Hematopoietic multipotent progenitor cell (in vitro differentiated cells): ENCODE results near the gene LRBA. TPM values are rescaled to one million over a fixed set of nuclear protein-coding genes. Genes with fewer than 3 reads are reported as not detected.

Experiments used
- DNase-seq, 3 donors: peaks; one replicate each; pipeline ENCODE4 v3.0.0-alpha.2; 2011 to 2015; ENCODE audit warnings: low read depth in 2 of 3, low spot score in 2 of 3
- total RNA-seq: library from RNA; depleted of rRNA; stranded (reverse); fragments of >200 nt; gene quantifications from one replicate; pipeline ENCODE4 v1.2.3, GENCODE V29; 2012

LRBA gene
- total RNA-seq, 1 donor = 219 TPM

DNA sequence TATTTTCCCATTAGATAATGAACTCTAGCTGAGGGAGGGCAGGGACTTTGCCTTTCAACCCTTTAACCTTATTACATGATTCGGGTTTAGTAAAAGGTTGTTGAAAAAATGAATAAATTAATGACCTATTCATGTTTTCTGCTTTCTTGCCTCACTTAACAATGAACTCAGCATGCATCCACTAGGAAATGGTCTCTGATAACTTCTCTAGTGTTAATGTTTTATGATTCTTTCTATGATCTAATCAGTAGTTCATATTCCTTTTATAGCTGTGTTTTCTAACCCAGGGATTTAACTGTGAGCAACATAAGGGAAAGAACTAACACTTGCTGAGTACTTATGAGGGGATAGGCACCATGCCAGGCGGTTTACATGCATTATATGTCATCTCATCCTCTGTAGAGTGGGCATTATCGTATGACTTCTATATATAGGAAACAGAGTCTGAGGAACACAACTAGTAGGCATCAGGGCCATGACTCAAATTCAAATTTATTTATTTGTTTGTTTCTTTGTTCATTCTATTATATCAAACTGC is 669.8 kb downstream of the LRBA start:
- no peak for DNase-seq

DNA sequence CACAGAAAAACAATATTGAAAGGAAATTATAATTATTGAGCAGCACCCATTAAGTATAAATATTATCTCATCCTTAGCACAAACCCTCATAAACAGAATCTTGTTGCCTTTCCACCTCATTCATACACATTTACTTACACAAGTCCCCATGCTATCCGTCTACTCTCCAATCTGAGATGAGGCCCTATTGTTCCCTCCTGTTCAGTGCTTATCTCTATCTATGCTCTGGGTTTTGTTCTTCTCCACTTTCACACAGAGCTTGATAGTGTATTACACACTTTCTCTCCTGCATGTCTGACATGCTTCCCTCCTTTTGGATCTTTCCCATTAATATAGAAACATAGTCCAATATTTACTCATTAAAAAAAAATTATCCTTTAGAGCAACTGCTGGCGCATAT is 671.3 kb downstream of the LRBA start:
- no peak for DNase-seq

DNA sequence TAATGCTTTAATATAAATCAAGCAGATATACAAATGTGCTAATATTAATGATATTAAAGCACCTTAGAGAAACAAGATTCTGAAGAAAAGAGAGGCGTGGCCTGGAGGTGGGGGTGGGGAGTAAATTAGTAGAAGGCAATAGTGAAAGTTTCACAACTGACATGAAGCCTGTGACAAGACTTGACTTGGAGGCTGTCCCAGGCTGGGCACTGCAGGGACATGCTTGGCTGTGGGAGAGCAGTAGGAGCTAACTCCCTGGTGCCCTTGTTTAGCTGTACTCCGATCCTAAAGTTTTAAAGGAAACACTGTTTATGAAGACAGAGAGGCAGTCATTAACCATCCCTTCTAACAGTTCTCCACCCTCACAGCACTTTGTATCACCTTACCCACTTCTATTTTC is 672.1 kb downstream of the LRBA start:
- DNase-seq = no peak

DNA sequence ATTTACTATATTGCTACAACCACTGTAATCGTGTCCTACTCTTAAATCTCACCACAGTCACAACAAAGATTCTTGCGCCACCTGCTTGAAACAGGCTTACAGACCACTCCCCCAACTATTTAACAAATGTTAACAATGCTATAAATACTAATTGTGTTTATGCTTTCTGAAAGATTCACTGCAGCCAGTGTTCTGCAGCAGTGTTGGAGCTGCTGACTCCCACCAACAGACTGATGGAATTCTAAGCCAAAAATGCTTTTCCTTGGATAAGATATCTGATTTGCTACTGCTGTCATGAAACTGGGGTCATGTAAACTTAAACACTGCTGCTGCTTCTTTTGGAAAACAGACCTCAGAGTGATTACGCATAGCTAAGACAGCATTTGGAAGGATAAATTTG is 677.4 kb downstream of the LRBA start:
- no peak for DNase-seq

DNA sequence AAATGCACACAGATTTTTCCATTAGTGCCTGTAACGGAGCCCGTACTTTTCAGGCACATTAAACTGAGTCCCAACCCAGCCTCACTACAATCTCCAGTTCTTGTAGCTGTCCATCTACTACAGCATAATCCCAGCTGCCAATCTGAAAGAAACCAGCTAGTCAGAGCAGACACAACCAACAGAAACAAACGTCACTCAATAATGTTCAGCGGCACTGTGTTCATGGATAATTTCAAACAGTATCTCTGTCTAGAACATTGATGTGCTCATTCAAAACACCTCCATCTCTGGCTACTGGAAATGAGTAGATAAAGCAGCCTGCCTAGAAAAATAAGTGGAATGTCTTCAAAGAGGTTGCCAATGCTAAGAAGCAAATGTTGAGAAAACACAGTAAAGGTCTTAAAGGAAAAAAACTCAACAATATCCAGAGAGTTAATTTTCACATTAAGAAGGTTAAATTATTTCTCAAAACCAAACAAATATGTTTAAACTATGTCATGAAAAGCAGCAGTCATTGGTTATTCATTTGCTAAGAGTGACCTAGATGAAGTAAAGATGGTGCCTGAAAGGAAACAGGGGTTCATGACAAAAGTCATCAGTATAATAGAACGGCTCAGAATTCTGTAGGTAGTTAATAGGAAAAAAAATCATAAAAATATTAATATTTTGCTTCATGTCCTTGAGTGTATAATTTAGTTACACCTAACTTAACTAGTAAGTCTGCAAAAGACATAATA is 678.2 kb downstream of the LRBA start:
- no peak for DNase-seq

DNA sequence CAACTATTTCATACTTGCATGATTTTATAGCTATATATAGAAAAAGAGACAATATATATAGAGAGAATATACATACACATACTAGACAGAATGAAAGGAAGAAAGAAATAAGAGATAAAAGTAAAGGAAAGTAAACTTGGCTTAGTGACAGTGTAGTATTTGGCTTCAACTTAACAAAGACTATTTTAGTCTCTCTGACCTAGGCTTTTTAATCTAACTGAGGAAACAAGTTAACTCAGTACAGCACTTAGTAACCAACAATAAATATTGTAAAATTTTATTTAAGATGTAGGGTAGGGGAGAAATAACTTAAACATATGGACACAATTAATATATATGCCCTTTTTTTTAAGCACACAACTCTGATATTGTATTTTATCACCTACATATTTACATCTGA is 682.1 kb downstream of the LRBA start:
- no peak for DNase-seq

DNA sequence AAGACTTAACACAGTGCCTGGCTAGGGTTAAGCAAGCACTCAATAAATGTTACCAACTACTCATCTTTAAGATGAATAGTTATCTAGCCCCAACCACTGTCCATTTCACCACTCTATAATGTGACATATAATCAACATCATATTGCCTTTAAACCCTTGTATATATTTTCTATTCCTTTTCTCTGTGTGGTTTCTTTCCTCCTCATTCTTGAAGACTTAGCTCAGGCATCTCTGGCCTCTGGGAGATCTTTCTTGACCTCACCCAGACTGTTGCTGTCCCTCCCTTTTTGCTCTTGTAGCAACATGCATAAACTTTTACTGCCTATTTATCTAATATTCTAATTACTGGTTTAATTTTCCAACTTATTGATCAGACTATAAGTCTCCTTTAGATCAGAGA is 683.0 kb downstream of the LRBA start:
- no peak for DNase-seq

DNA sequence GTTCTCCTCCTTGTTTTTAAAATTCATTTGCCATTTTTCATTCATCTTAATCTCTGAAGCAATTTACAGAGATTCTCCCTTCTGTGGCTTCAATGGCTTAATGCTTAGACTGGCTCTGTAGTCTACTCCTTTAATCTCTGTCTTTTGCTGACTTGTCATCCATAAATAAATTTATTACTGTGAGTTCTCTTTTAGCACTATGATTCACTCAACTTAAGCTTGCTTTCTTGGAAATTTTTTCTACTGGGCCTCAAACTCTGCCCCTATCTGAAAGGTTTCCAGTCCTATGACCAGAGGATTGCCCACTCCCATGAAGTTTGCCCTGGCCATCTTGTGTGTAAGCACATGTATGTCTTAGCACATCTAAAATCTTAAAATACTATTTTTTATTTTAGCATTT is 685.7 kb downstream of the LRBA start:
- DNase-seq = no peak

DNA sequence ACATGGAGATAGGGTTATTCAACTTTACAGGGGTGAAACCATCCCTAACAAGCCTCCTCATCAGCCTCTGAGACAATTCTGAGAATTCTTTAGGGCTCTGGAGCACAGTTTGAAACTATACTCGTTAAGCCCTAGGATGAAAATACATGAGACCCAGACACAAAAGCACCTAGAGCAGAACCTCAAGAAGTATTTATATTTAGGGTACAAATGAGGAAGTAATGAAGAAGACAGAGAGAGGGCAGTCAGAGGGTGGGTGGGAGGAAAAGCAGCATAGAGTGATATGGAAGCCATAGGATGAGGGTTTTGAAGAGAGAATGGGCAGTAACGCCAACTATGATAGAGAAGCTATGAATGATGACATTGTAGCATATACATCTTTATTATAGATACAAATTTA is 686.6 kb downstream of the LRBA start:
- no peak for DNase-seq

DNA sequence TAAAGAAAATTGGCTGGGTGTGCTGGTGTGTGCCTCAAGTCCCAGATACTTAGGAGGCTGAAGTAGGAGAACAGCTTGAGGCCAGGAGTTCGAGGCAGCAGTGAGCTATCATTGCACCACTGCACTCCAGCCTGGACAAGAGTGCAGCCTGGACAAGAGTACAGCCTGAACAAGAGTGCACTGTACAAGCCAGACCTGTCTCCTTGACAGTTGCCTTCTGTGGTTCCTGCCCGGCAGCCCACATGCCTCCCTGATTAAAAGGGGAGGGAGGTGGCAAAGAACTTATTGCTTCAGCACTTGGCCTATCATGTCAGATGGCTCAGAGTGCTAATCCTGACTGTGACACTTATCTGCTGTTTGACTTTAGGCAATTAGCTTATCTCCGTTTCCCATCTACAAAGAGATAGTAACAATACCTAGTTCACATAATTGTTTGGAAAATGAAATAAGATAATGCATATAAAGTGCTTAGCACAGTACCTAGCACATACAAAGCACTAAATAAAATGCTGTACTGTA is 687.8 kb downstream of the LRBA start:
- DNase-seq = no peak

DNA sequence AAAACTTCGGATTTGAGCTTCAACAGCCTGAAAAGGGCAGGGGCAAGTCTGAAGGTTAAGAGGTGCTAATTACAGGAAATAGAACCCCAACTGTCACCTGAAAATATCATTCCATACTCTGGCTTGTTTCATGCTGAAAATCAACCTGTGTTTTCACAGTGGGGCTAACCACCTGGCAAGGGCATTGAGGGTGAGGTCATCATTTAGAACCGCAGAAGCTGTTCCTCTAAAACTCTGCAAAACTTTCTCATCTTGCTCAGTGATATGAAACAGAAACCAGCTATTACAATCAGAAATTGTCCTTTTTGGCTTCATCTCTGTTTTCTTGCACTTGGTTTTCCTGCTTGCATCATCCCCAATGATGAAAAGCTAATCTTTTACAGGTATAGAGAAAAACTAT is 689.2 kb downstream of the LRBA start:
- DNase-seq = no peak

DNA sequence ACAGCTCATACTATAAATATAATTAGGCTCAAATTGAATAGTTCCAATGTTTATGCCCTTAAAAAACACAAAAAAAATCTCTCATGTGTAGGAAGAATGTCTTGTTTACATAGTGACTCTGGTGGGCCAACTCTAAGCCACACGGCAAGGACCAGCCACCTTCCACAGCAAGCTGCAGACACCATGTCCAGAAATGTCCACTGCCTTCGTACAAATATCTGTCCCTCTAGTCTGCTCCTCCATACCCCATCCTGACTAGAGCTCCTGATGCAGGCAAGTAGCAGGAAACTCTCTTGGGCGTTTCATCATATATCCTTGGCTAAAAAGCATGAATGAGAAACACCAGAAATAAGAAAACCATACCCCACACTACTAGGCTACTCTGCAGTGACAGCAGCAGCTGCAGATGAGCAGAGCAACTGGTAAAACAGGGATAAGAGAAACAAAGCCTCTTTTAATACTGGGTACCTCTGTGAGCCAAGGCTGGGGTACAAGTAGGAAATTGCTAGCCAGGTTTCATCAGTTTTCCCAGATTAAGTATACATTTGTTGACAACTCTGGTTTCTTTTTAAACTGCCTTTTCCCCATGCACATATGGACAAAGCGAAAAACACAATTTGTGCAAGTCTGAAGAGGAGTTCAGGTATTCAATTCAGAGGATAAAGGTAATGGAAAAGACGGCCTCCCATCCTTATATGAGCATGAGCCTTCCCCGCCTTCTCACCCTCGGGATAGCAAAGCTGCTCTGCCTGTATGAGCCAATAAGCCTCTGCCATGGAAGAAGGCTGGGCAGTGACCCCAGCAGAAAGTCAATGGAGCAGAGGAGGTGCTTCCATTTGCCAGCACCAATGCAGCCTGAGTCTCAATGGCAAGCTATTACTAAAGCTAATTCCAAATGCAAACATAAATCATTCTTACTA is 691.4 kb downstream of the LRBA start:
- no peak for DNase-seq

DNA sequence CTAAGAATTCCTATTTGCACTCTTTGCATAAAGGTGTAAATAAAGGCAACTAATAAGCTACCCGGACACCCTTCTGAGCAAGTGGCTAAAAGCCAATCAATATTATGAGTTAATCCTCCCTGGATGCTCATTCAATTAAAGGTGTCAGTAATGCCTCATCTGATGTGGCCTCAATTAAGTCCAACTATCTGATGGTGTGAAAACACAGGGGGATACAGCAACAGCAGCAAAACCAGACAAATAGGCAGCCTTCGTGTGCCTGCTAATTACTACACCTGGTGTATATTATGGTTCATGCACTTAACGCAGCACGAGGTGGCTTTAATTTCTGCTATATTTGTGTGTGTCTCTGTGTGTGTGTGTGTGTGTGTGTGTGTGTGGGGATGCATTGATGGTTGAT is 692.4 kb downstream of the LRBA start:
- no peak for DNase-seq

DNA sequence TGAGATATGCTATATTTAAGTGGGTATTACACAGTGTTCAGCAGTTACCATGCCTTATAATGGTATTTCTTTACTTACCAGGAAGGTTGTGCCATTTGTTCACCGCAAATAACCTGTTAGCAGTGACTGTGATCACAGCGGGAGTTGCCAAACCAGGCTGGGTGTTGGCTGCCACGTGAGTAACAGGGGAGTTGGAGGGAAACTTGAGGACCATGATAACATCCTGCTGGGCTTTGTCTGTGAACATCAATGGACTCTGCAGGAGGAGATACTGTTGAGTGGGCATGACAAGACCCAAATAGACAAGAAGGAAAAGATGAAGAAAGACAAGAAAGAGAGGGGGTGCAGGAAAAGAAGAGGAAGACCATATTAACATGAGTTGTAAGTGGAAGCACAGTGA is 694.0 kb downstream of the LRBA start:
- DNase-seq = no peak

DNA sequence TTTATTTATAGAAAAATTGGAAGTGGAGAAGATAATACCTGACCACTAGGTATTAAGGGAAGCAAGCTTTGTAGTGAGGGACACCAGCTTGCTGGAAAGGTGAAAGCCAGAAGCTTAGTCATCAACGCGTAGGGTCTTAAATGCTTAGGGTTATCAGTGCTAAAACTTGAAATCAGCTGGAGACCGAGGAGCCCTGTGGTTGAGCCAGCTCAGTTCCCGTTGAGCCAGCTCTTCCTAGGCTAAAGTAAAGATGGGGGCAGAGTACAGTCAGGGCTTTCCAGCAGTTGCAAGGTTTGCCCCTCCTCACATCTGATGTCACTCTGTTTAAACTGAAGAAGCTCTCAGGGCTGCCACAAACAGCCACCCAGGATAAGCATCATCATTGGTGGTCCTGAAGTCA is 696.1 kb downstream of the LRBA start:
- no peak for DNase-seq

DNA sequence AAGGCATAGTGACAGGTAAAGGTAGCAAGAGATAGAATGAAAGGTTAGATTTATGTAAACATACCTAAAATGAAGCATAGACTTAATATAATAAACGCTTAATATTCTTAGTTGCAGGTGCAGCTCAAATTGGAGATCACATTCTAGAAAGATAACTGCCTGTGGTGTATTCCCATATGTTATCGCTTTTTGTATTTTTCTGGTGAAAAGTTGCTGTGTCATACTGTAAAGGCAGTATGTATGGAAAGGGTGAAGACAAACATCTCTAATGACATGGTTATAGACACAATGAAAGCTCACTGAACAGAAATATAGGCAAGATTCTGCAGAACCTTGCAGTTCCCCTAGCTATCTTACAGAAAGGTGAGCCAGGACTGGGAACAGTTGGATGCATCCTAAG is 696.6 kb downstream of the LRBA start:
- no peak for DNase-seq

DNA sequence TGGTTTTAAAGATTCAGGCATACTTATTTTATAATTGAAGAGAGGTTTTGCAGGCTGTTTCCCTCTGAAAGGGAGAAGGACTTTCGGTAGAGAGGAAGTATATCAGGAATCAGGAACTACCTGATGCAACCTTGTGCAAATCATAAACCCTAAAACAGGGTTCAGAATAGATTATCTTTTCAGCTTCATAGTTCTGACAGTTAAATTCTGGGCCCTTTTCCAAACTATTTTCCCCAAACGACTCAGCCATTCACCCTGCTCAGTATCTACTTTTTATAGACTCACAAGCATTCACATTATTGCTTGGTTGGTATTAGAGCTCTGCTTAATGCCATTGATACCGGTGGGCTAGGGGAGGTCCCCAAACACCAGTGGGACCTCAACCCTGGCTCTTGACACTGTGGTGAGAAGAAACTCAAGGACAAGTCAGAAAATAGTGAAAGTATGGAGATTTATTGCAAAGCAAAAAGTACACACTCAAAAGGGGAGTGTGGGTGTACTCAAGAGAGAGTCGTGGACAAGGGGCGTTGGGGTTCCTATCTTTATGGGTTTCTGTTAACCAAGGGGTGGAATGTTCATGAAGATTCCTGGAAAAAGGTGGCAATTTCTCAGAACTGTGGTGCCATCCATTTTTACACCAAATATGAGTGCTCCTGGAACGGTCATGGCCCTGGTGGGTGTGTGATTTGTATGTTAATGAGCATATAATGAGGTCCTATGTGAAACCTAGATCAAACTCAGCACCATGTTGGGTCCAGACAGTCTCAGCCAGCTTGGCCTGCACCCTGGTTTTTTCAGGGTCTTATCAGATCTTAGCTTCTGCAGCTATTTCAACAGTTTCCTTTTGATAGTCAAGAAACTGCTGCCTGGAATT is 698.5 kb downstream of the LRBA start:
- no peak for DNase-seq

DNA sequence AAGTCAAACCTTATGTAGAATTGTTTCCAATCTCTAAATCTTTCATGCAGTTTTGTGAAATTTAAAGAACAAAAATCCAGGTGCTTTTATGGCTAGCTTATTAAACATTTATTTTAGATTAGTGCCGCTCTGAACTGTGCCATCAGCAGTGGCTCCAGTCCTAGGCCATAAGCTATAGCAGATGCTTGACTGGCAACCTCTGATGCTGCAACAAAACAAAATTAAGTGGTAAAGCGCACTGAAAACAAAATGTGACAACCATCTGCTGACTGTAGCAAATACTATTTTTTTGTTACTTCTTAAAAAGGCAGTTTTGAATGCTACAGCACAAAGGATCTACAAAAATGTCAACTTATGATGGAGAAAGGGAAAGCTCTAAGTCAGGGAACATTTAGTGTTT is 699.4 kb downstream of the LRBA start:
- DNase-seq = no peak

DNA sequence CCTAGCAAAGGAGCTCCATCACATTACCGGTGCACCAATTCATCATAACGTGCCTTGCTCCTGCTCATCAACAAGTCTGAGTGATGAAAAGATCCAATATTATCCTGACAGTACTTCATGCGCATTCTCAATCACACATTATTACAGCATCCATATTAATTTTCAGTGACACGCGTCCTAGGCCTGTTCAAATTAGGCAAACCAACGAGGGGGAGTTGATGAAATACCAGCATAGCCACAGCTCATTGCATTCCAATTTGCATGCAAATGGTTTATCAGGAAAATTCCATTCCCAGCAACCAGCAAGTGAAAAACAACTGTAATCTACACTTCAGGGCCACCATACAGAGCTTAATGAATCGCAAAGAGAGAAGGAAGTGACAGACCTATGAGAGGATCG is 699.9 kb downstream of the LRBA start:
- no peak for DNase-seq

DNA sequence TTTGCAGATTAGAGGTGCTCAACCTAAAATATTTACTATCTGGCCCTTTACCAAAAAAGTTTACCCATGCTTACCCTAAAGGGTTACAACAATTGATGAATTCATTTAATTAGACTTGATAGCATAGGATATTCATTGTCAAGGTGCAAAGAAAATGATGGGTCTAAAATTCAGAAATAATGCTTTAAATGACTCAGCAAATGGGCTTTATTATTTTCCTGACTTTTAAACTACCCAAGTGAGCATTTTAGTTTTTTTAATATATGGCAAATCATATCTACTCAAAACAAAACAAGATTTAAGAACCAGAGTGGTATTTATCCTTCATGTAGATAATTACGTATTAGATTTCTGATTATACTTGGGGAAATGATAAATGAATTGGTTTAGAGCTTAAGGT is 701.1 kb downstream of the LRBA start:
- no peak for DNase-seq
